Endothelial cell of umbilical vein (primary cell): Measurements from ENCODE around the gene EHD1. TPM values are rescaled to one million over a fixed set of nuclear protein-coding genes. Genes with fewer than 3 reads are reported as not detected.

Experiments used
- BruUV-seq: library from RNA; stranded (reverse); fragments of 400-500 nt; replicated peaks from 2 replicates; lab custom pipeline; 2021; lab: Mats Ljungman, UMichigan
- CTCF ChIA-PET: fragments of 300-600, 350-600 bp; sonication (Branson Sonifier 250); formaldehyde crosslinking; loops from one replicate; lab custom pipeline; 2021; ENCODE audit warnings: antibody characterized with exemption, inconsistent platforms; lab: Charles Lee
- POLR2A ChIA-PET: fragments of 300-600, 350-600 bp; sonication (Branson Sonifier 250); formaldehyde crosslinking; loops from one replicate; lab custom pipeline; 2021; ENCODE audit warnings: antibody characterized with exemption, inconsistent platforms; lab: Charles Lee
- DNase-seq: peaks from one replicate; pipeline ENCODE4 v3.0.0-alpha.2; 2011; ENCODE audit warnings: low read depth, low spot score
- FAIRE-seq: peaks from 2 replicates; lab custom pipeline; 2011; peaks lifted over from hg19 to GRCh38; lab: Jason Lieb, UNC
- H2AFZ ChIP-seq: 2 replicates; pipeline ENCODE4 v1.6.0; 2012; ENCODE audit warnings: low read depth, low read length, control low read depth, inconsistent platforms
- H3K27ac ChIP-seq: 2 replicates; pipeline ENCODE4 v1.5.1; 2011; ENCODE audit warnings: low read depth, mild to moderate bottlenecking, control low read depth, low read length, moderate library complexity; ENCODE audit not compliant: insufficient read depth
- H3K27me3 ChIP-seq, 2 experiments: 2 replicates each; pipeline versions ENCODE4 v1.6.0 to v1.6.1; 2011; ENCODE audit warnings: low read length in 2 of 2, mixed read lengths in 1 of 2; ENCODE audit not compliant: control insufficient read depth in 2 of 2, insufficient read depth in 2 of 2
- H3K36me3 ChIP-seq, 2 experiments: 2 replicates in 1 of 2; 3 replicates in 1 of 2; pipeline ENCODE4 v1.5.1; 2011; ENCODE audit warnings: low read length in 2 of 2, mild to moderate bottlenecking in 1 of 2, moderate library complexity in 1 of 2; ENCODE audit not compliant: control insufficient read depth in 2 of 2, insufficient read depth in 2 of 2; ENCODE audit errors: extremely low read depth in 1 of 2
- H3K4me1 ChIP-seq: 3 replicates; pipeline ENCODE4 v1.5.1; 2011; ENCODE audit warnings: mild to moderate bottlenecking, low read length; ENCODE audit not compliant: control insufficient read depth, insufficient read depth; ENCODE audit errors: extremely low read depth
- H3K4me2 ChIP-seq: 2 replicates; pipeline ENCODE4 v1.6.1; 2011; ENCODE audit warnings: low read length, control low read depth, mixed read lengths; ENCODE audit not compliant: insufficient read depth
- H3K4me3 ChIP-seq, 3 experiments: fragments of 200-600 bp in 1 of 3; sonication (generic), shearing (Covaris generic) in 1 of 3; replicated peaks in 1 of 3; 2 replicates each; pipeline ENCODE4 v1.5.1; 2011 to 2016; ENCODE audit warnings: control low read depth in 3 of 3, low read length in 3 of 3, mild to moderate bottlenecking in 2 of 3, inconsistent platforms in 1 of 3, low read depth in 1 of 3, moderate library complexity in 1 of 3; ENCODE audit not compliant: insufficient read depth in 1 of 3
- H3K79me2 ChIP-seq: 2 replicates; pipeline ENCODE4 v1.6.0; 2012; ENCODE audit warnings: low read length, inconsistent platforms; ENCODE audit not compliant: control insufficient read depth, insufficient read depth
- H3K9ac ChIP-seq: replicated peaks from 2 replicates; pipeline ENCODE3; 2011; ENCODE audit warnings: low read length, control low read depth; ENCODE audit not compliant: insufficient read depth; ENCODE audit errors: extremely low read depth
- H3K9me1 ChIP-seq: replicated peaks from 3 replicates; pipeline ENCODE4 v1.6.0; 2011; ENCODE audit warnings: mild to moderate bottlenecking, low read length; ENCODE audit not compliant: control insufficient read depth, insufficient read depth; ENCODE audit errors: extremely low read depth
- H3K9me3 ChIP-seq: replicated peaks from 2 replicates; pipeline ENCODE4 v1.5.1; 2012; ENCODE audit warnings: low read length, inconsistent platforms; ENCODE audit not compliant: control insufficient read depth, insufficient read depth
- H4K20me1 ChIP-seq: replicated peaks from 2 replicates; pipeline ENCODE3; 2011; ENCODE audit warnings: mild to moderate bottlenecking, low read length; ENCODE audit not compliant: control insufficient read depth, insufficient read depth; ENCODE audit errors: extremely low read depth
- FOS ChIP-seq: IDR thresholded peaks from 2 replicates; pipeline ENCODE4 v1.6.1; 2011; ENCODE audit warnings: mild to moderate bottlenecking, low read length, moderate library complexity, borderline replicate concordance; ENCODE audit not compliant: insufficient read depth
- MAX ChIP-seq: IDR thresholded peaks from 2 replicates; pipeline ENCODE4 v1.6.1; 2011; ENCODE audit not compliant: insufficient read depth, insufficient read length
- POLR2A ChIP-seq: IDR thresholded peaks from 2 replicates; pipeline ENCODE4 v1.6.1; 2012; ENCODE audit warnings: low read depth, mild to moderate bottlenecking, control low read depth, low read length
- POLR2AphosphoS5 ChIP-seq: IDR thresholded peaks from 2 replicates; pipeline ENCODE4 v1.6.1; 2012; ENCODE audit warnings: low read depth, mild to moderate bottlenecking, control low read depth, low read length, moderate library complexity; ENCODE audit not compliant: insufficient read depth
- dilution Hi-C: fragments of 300-500 bp; cut with MboI; formaldehyde crosslinking; loops from one replicate; pipeline ENCODE4 v1.15.0; 2019; ENCODE audit warnings: low sequenced_read_pairs; ENCODE audit not compliant: extremely low pct_ligation_motif_present
- intact Hi-C: fragments of 100-400 bp; cut with micrococcal nuclease; formaldehyde crosslinking; loops from one replicate; pipeline ENCODE4 v1.10.0; 2022
- polyA plus RNA-seq, 4 experiments: library from polyadenylated mRNA; depleted of rRNA in 3 of 4; stranded (reverse) in 3 of 4; unstranded in 1 of 4; fragments of >200 nt; gene quantifications; 2 replicates each; pipeline versions ENCODE4 v1.2.1 to v1.2.3, GENCODE V29; 2011 to 2012; ENCODE audit warnings: missing spikeins in 1 of 4
- total RNA-seq: library from RNA; stranded (reverse); gene quantifications from 2 replicates; pipeline ENCODE4 v1.2.3, GENCODE V29; 2021

Gene EHD1
- total and polyA plus RNA-seq, 2 donors (not counting 3 experiments of a cell fraction or from before 2014, with no cell fraction given) = 109 to 136 TPM

- H2AFZ ChIP-seq = no peak overlapping the region
These were observed 2.1 kb downstream of the EHD1 start for GRCh38 chr11:64876229-64876750.

GRCh38 chr11:64875369-64876228, 2.8 kb downstream of the EHD1 start:
- intact Hi-C loops = loop anchor here (2.0 kb wide), 1 partner anchor 65 kb away; the partner anchor contains the start of gene MEN1
- POLR2A ChIA-PET = interaction anchor here (0.5 to 3.9 kb wide), 3 partner anchors 7 to 104 kb away, joined by 4 to 45 read pairs (median 5); no protein-coding TSS in a partner anchor
- CTCF ChIA-PET = interaction anchor here (1.1 to 5.2 kb wide), 6 partner anchors 10 to 88 kb away, joined by 4 to 77 read pairs (median 24); no protein-coding TSS in a partner anchor
- Histone ChIP-seq H3K27me3 (no peaks in the 10 kb centered on the region), H3K4me1 (peaks cover 37% of the 10 kb centered on the region), H3K9ac (peak overlapping the region; percentile 27), H4K20me1 (no peaks in the 10 kb centered on the region), H3K4me2 (peak overlapping the region; percentile 79), H3K4me3 (peak overlapping the region; percentile 14 to 74 (median 63)), H2AFZ (no peak overlapping the region), H3K36me3 (peaks cover 2 to 11% of the 10 kb centered on the region in 2 experiments), H3K79me2 (peaks cover 64% of the 10 kb centered on the region), H3K9me3 (no peaks in the 10 kb centered on the region), H3K9me1 (no peaks in the 10 kb centered on the region), H3K27ac (no peak overlapping the region)
- TF ChIP-seq POLR2AphosphoS5 = peak; percentile 15
- no peak for TF ChIP-seq FOS
- peak; percentile 77 for FAIRE-seq
- DNase-seq = peak; percentile 20
- dilution Hi-C loops = no loop called here
- BruUV-seq = no TSS peak

More at GRCh38 chr11:64876229-64876750, 2.1 kb downstream of the EHD1 start:
- Histone ChIP-seq H3K36me3 (peaks cover 2 to 11% of the 10 kb centered on the region in 2 experiments), H4K20me1 (no peaks in the 10 kb centered on the region), H3K27ac (no peak overlapping the region), H3K9me3 (no peaks in the 10 kb centered on the region), H3K4me1 (peaks cover 30% of the 10 kb centered on the region), H3K79me2 (peaks cover 62% of the 10 kb centered on the region), H3K9ac (peak overlapping the region; percentile 27), H3K27me3 (no peaks in the 10 kb centered on the region), H3K4me3 (peak overlapping the region; percentile 14 to 74 (median 63)), H3K4me2 (peak overlapping the region; percentile 79), H3K9me1 (no peaks in the 10 kb centered on the region)
- no peak for TF ChIP-seq MAX
- TF ChIP-seq POLR2A = peak; percentile 1
- intact Hi-C loops (loop anchor here (2.0 kb wide), 1 partner anchor 65 kb away; the partner anchor contains the start of gene MEN1), dilution Hi-C loops (no loop called here)
- ChIA-PET POLR2A (interaction anchor here (0.5 to 3.9 kb wide), 4 partner anchors 7 to 103 kb away, joined by 5 to 45 read pairs (median 12); no protein-coding TSS in a partner anchor), CTCF (interaction anchor here (1.0 to 5.2 kb wide), 6 partner anchors 9 to 28 kb away, joined by 3 to 77 read pairs (median 24); no protein-coding TSS in a partner anchor)
- DNase-seq = peak; percentile 26
- BruUV-seq = no TSS peak
- no peak for FAIRE-seq
